Measurements from ENCODE around the gene SOX13.
"Not testable (repeated sequence)": the region's sequence is repeated elsewhere in the genome, so short reads cannot be mapped to it uniquely, and the experiment has no call there.

The SOX13 gene

GRCh38 chr1:204087893-204088528, 15.1 kb downstream of the SOX13 start:
- no peak for DNase-seq

- no peak for DNase-seq
These were observed 15.7 kb downstream of the SOX13 start for GRCh38 chr1:204088596-204088995.

GRCh38 chr1:204089044-204089751, 16.3 kb downstream of the SOX13 start:
- DNase-seq: no peak

- DNase-seq: not testable (repeated sequence)
These were observed 17.2 kb downstream of the SOX13 start for GRCh38 chr1:204090132-204090531.

GRCh38 chr1:204091066-204091465, 18.2 kb downstream of the SOX13 start:
- no peak for DNase-seq

- DNase-seq: no peak
These were observed 18.9 kb downstream of the SOX13 start for GRCh38 chr1:204091787-204092312.

GRCh38 chr1:204092632-204093420, 19.9 kb downstream of the SOX13 start:
- DNase-seq: no peak

GRCh38 chr1:204093421-204093717, 20.5 kb downstream of the SOX13 start:
- DNase-seq: no peak

GRCh38 chr1:204093781-204094180, 20.9 kb downstream of the SOX13 start:
- DNase-seq: no peak

- no peak for DNase-seq
These were observed 21.4 kb downstream of the SOX13 start for GRCh38 chr1:204094313-204094729.

GRCh38 chr1:204094856-204095634, 22.1 kb downstream of the SOX13 start:
- DNase-seq: no peak

GRCh38 chr1:204096931-204097330, 24.0 kb downstream of the SOX13 start:
- DNase-seq: no peak

GRCh38 chr1:204098683-204099082, 25.8 kb downstream of the SOX13 start:
- no peak for DNase-seq

- not testable (repeated sequence) for DNase-seq
These were observed 26.8 kb downstream of the SOX13 start for GRCh38 chr1:204099754-204100153.

GRCh38 chr1:204102029-204102611, 29.2 kb downstream of the SOX13 start:
- no peak for DNase-seq

GRCh38 chr1:204102739-204103430, 30.0 kb downstream of the SOX13 start:
- no peak for DNase-seq

- DNase-seq: no peak
These were observed 30.5 kb downstream of the SOX13 start for GRCh38 chr1:204103431-204103741.

GRCh38 chr1:204104331-204105130, 31.6 kb downstream of the SOX13 start:
- DNase-seq: no peak

GRCh38 chr1:204105131-204105515, 32.2 kb downstream of the SOX13 start:
- no peak for DNase-seq

GRCh38 chr1:204106825-204107224, 33.9 kb downstream of the SOX13 start:
- no peak for DNase-seq

- no peak for DNase-seq
These were observed 35.0 kb downstream of the SOX13 start for GRCh38 chr1:204107892-204108291.

Measured in DMS79 treated with DMSO at 0.1 percent for 48 hours (cell line).